Measurements from ENCODE around the gene S100PBP. TPM values are rescaled to one million over a fixed set of nuclear protein-coding genes. Genes with fewer than 3 reads are reported as not detected.

S100PBP gene
- total RNA-seq, 2 donors from 2014 or later = 31.0 to 54.9 TPM

- ATAC-seq (no peak), DNase-seq (ENCODE audit: low spot score) (no peak)
- no peak overlapping the region for H3K4me3 Mint-ChIP-seq
- H3K27me3 Mint-ChIP-seq = peaks cover 33 to 38% of the 10 kb centered on the region in 2 donors
- no peak overlapping the region for H3K27ac Mint-ChIP-seq
- H3K9me3 Mint-ChIP-seq = no peaks in the 10 kb centered on the region
- no peaks in the 10 kb centered on the region for H3K36me3 Mint-ChIP-seq
- H3K4me1 Mint-ChIP-seq (ENCODE audit: low read depth in 2 of 2) = peaks cover 0 to 8% of the 10 kb centered on the region in 2 donors
These were observed 76.7 kb downstream of the S100PBP start for GRCh38 chr1:32894019-32894600.

GRCh38 chr1:32894681-32895080 is 77.2 kb downstream of the S100PBP start:
- ATAC-seq = no peak
- no peaks in the 10 kb centered on the region for H3K9me3 Mint-ChIP-seq
- H3K4me1 Mint-ChIP-seq (ENCODE audit: low read depth in 2 of 2) = peaks cover 0 to 8% of the 10 kb centered on the region in 2 donors
- no peak for DNase-seq (ENCODE audit: low spot score)
- H3K4me3 Mint-ChIP-seq = no peak overlapping the region
- no peaks in the 10 kb centered on the region for H3K36me3 Mint-ChIP-seq
- peaks cover 27 to 34% of the 10 kb centered on the region in 2 donors for H3K27me3 Mint-ChIP-seq
- H3K27ac Mint-ChIP-seq = no peak overlapping the region

- Mint-ChIP-seq H3K27ac (no peak overlapping the region), H3K4me1 (ENCODE audit: low read depth in 2 of 2) (peaks cover 0 to 10% of the 10 kb centered on the region in 2 donors), H3K4me3 (no peak overlapping the region), H3K9me3 (no peaks in the 10 kb centered on the region), H3K36me3 (no peaks in the 10 kb centered on the region), H3K27me3 (peaks cover 23 to 30% of the 10 kb centered on the region in 2 donors)
- DNase-seq (ENCODE audit: low spot score) (no peak), ATAC-seq (no peak)
These were observed 78.1 kb downstream of the S100PBP start for GRCh38 chr1:32895325-32896215.

GRCh38 chr1:32896451-32896850 is 79.0 kb downstream of the S100PBP start:
- H3K36me3 Mint-ChIP-seq = no peaks in the 10 kb centered on the region
- no peak overlapping the region for H3K4me3 Mint-ChIP-seq
- no peak for DNase-seq (ENCODE audit: low spot score)
- no peaks in the 10 kb centered on the region for H3K9me3 Mint-ChIP-seq
- no peak overlapping the region for H3K27ac Mint-ChIP-seq
- H3K4me1 Mint-ChIP-seq (ENCODE audit: low read depth in 2 of 2) = peaks cover 0 to 10% of the 10 kb centered on the region in 2 donors
- no peak for ATAC-seq
- peaks cover 20 to 26% of the 10 kb centered on the region in 2 donors for H3K27me3 Mint-ChIP-seq

- DNase-seq (ENCODE audit: low spot score) (no peak), ATAC-seq (no peak)
- H3K36me3 Mint-ChIP-seq = no peaks in the 10 kb centered on the region
- peaks cover 20 to 22% of the 10 kb centered on the region in 2 donors for H3K27me3 Mint-ChIP-seq
- H3K4me3 Mint-ChIP-seq = no peak overlapping the region
- no peaks in the 10 kb centered on the region for H3K9me3 Mint-ChIP-seq
- no peak overlapping the region for H3K27ac Mint-ChIP-seq
- H3K4me1 Mint-ChIP-seq (ENCODE audit: low read depth in 2 of 2) = peaks cover 0 to 7% of the 10 kb centered on the region in 2 donors
These were observed 79.9 kb downstream of the S100PBP start for GRCh38 chr1:32897082-32898049.

GRCh38 chr1:32898056-32898455 is 80.6 kb downstream of the S100PBP start:
- Mint-ChIP-seq H3K9me3 (no peaks in the 10 kb centered on the region), H3K36me3 (no peaks in the 10 kb centered on the region), H3K4me3 (no peak overlapping the region), H3K27ac (no peak overlapping the region), H3K27me3 (peaks cover 20 to 24% of the 10 kb centered on the region in 2 donors), H3K4me1 (ENCODE audit: low read depth in 2 of 2) (peaks cover 0 to 5% of the 10 kb centered on the region in 2 donors)
- DNase-seq (ENCODE audit: low spot score) (no peak), ATAC-seq (no peak)

GRCh38 chr1:32898958-32899357 is 81.5 kb downstream of the S100PBP start:
- peaks cover 0 to 5% of the 10 kb centered on the region in 2 donors for H3K4me1 Mint-ChIP-seq (ENCODE audit: low read depth in 2 of 2)

GRCh38 chr1:32899586-32900296 is 82.3 kb downstream of the S100PBP start:
- H3K4me3 Mint-ChIP-seq = no peak overlapping the region
- peaks cover 0 to 5% of the 10 kb centered on the region in 2 donors for H3K4me1 Mint-ChIP-seq (ENCODE audit: low read depth in 2 of 2)
- H3K36me3 Mint-ChIP-seq = no peaks in the 10 kb centered on the region
- no peak for DNase-seq (ENCODE audit: low spot score)
- ATAC-seq = no peak
- H3K27ac Mint-ChIP-seq = no peak overlapping the region
- no peaks in the 10 kb centered on the region for H3K9me3 Mint-ChIP-seq
- peaks cover 20 to 26% of the 10 kb centered on the region in 2 donors for H3K27me3 Mint-ChIP-seq

More at GRCh38 chr1:32898958-32899357, 81.5 kb downstream of the S100PBP start:
- ATAC-seq (no peak), DNase-seq (ENCODE audit: low spot score) (no peak)
- no peak overlapping the region for H3K4me3 Mint-ChIP-seq
- no peaks in the 10 kb centered on the region for H3K9me3 Mint-ChIP-seq
- no peak overlapping the region for H3K27ac Mint-ChIP-seq
- peaks cover 20 to 26% of the 10 kb centered on the region in 2 donors for H3K27me3 Mint-ChIP-seq
- H3K36me3 Mint-ChIP-seq = no peaks in the 10 kb centered on the region

GRCh38 chr1:32900371-32900955 is 83.0 kb downstream of the S100PBP start:
- peaks cover 20 to 29% of the 10 kb centered on the region in 2 donors for H3K27me3 Mint-ChIP-seq
- peak overlapping the region; percentile 41 for H3K4me3 Mint-ChIP-seq

GRCh38 chr1:32900956-32901822 is 83.7 kb downstream of the S100PBP start, which contains the start of gene TMEM54:
TSS of gene TMEM54 (minus strand) at chr1:32901389. CDS start at chr1:32901238, 151 bp downstream.
- H3K9me3 Mint-ChIP-seq = no peaks in the 10 kb centered on the region
- peaks cover 15 to 29% of the 10 kb centered on the region in 2 donors for H3K27me3 Mint-ChIP-seq
- no peaks in the 10 kb centered on the region for H3K36me3 Mint-ChIP-seq
- no peak within 1 kb of the TSS for H3K27ac Mint-ChIP-seq
- ATAC-seq (peak; percentile 74 to 78), DNase-seq (ENCODE audit: low spot score) (no peak)
- H3K4me1 Mint-ChIP-seq (ENCODE audit: low read depth in 2 of 2) = peaks cover 0 to 5% of the 10 kb centered on the region in 2 donors
- peak within 1 kb of the TSS; percentile 72 for H3K4me3 Mint-ChIP-seq

More at GRCh38 chr1:32900371-32900955, 83.0 kb downstream of the S100PBP start:
- H3K36me3 Mint-ChIP-seq = no peaks in the 10 kb centered on the region
- no peaks in the 10 kb centered on the region for H3K9me3 Mint-ChIP-seq
- H3K4me1 Mint-ChIP-seq (ENCODE audit: low read depth in 2 of 2) = peaks cover 0 to 5% of the 10 kb centered on the region in 2 donors
- DNase-seq (ENCODE audit: low spot score) (no peak), ATAC-seq (no peak)
- no peak overlapping the region for H3K27ac Mint-ChIP-seq

- peaks cover 13 to 25% of the 10 kb centered on the region in 2 donors for H3K27me3 Mint-ChIP-seq
- H3K9me3 Mint-ChIP-seq = no peaks in the 10 kb centered on the region
- H3K27ac Mint-ChIP-seq = no peak overlapping the region
- no peaks in the 10 kb centered on the region for H3K36me3 Mint-ChIP-seq
- DNase-seq (ENCODE audit: low spot score) (no peak), ATAC-seq (no peak)
- H3K4me3 Mint-ChIP-seq = peak overlapping the region; percentile 72
- H3K4me1 Mint-ChIP-seq (ENCODE audit: low read depth in 2 of 2) = peaks cover 0 to 5% of the 10 kb centered on the region in 2 donors
These were observed 84.5 kb downstream of the S100PBP start for GRCh38 chr1:32901823-32902534.

Data from natural killer cell treated with Interleukin-12 subunit alpha and Interleukin-12 subunit beta and Interleukin-15 and Interleukin-18, amount 100 ng/mL, for 72 hours (primary cell).